ENCODE measurements around the gene NCLN. TPM values are rescaled to one million over a fixed set of nuclear protein-coding genes. Genes with fewer than 3 reads are reported as not detected.
A peak's percentile ranks its signal among the peaks of the same experiment; 100 is the strongest.
"Not testable (repeated sequence)": the region's sequence is repeated elsewhere in the genome, so short reads cannot be mapped to it uniquely, and the experiment has no call there.

Gene NCLN
- total RNA-seq, 1 experiment from 2014 or later: 39.8 TPM

DNA sequence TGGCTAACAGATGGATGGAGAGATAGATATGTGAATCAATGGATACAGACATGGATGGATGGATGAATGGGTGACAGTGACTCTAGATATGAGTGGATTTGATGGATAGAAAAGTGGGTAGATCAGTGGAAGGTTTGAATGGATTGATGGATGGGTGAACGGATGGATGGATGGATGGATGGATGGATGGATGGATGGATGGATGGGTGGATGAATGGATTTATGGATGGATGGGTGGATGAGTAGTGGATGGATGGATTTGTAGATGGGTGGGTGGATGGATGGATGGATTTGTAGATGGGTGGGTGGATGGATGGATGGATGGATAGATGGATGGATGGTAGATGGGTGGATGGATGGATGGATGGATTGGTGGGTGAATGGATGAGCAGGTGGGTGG lies 45.6 kb downstream of the NCLN start:
- DNase-seq: no peak
- Histone ChIP-seq H3K4me3 (no peak overlapping the region), H3K36me3 (no peaks in the 10 kb centered on the region), H3K27ac (no peak overlapping the region), H3K27me3 (peaks cover 19% of the 10 kb centered on the region), H3K9me3 (replicated peaks) (no peaks in the 10 kb centered on the region), H3K4me1 (no peaks in the 10 kb centered on the region)

- DNase-seq: no peak
- Histone ChIP-seq H3K4me3 (no peak overlapping the region), H3K36me3 (no peaks in the 10 kb centered on the region), H3K4me1 (no peaks in the 10 kb centered on the region), H3K9me3 (replicated peaks) (no peaks in the 10 kb centered on the region), H3K27me3 (peaks cover 5% of the 10 kb centered on the region; the same call in 1 of the 2 replicates), H3K27ac (no peak overlapping the region)
Observed at GRCh38 chr19:3233116-3233515, 47.4 kb downstream of the NCLN start.

DNA sequence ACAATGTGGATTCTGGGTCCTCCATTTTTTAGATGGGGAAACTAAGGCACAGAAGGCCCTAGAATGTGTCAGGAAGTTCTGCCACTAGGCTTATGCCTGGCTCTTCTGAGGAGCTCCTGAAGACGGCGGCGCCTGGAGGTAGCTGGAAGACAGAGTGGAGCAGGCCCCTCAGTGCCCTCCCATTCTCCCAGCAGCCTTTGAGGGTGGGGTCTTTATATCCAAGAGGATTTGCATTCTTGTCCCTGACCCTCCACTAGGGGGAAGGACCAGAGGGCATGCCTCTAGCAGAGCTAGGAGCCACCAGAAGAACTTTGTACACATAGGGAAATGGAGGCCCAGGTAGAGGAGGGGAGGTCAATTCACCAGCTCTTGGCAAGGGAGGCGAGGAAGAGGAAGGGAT lies 48.1 kb downstream of the NCLN start:
- Histone ChIP-seq H3K4me3 (no peak overlapping the region), H3K27me3 (peaks cover 3% of the 10 kb centered on the region; the same call in 1 of the 2 replicates), H3K4me1 (no peaks in the 10 kb centered on the region), H3K36me3 (no peaks in the 10 kb centered on the region), H3K9me3 (replicated peaks) (no peaks in the 10 kb centered on the region), H3K27ac (no peak overlapping the region)
- DNase-seq: no peak

GRCh38 chr19:3234800-3235199 lies 49.1 kb downstream of the NCLN start:
- no peaks in the 10 kb centered on the region for H3K27me3 ChIP-seq
- H3K27ac ChIP-seq: no peak overlapping the region
- no peaks in the 10 kb centered on the region for H3K4me1 ChIP-seq
- no peaks in the 10 kb centered on the region for H3K36me3 ChIP-seq
- peak in 1 of 2 experiments; percentile 27 for DNase-seq
- H3K4me3 ChIP-seq: no peak overlapping the region
- H3K9me3 ChIP-seq (replicated peaks): no peaks in the 10 kb centered on the region

DNA sequence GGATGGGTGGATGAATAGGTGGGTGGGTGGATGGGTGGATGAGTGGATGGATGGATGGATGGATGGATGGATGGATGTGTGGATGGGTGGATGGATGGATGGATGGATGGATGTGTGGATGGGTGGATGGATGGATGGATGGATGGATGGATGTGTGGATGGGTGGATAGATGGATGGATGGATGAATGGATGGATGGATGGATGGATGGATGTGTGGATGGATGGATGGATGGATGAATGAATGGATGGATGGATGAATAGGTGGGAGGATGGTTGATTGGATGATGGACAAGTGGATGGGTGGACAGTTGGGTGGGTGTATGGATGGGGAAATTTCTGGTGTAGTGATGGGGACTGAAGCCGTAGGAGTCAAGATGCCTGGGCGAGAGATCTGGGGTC lies 49.9 kb downstream of the NCLN start:
- DNase-seq; H3K4me3 ChIP-seq; H3K4me1 ChIP-seq; H3K27me3 ChIP-seq; H3K9me3 ChIP-seq (replicated peaks); H3K27ac ChIP-seq; H3K36me3 ChIP-seq: not testable (repeated sequence)

GRCh38 chr19:3236272-3236671 lies 50.5 kb downstream of the NCLN start:
- Histone ChIP-seq H3K27me3 (no peaks in the 10 kb centered on the region), H3K9me3 (replicated peaks) (no peaks in the 10 kb centered on the region), H3K27ac (no peak overlapping the region), H3K4me3 (no peak overlapping the region), H3K36me3 (no peaks in the 10 kb centered on the region), H3K4me1 (no peaks in the 10 kb centered on the region)
- DNase-seq: no peak

GRCh38 chr19:3238066-3238561 lies 52.4 kb downstream of the NCLN start:
- Histone ChIP-seq H3K27me3 (no peaks in the 10 kb centered on the region), H3K4me3 (no peak overlapping the region), H3K9me3 (replicated peaks) (no peaks in the 10 kb centered on the region), H3K27ac (no peak overlapping the region), H3K4me1 (no peaks in the 10 kb centered on the region), H3K36me3 (no peaks in the 10 kb centered on the region)
- no peak for DNase-seq

- H3K9me3 ChIP-seq (replicated peaks): no peaks in the 10 kb centered on the region
- no peak overlapping the region for H3K27ac ChIP-seq
- no peaks in the 10 kb centered on the region for H3K4me1 ChIP-seq
- no peaks in the 10 kb centered on the region for H3K27me3 ChIP-seq
- DNase-seq: no peak
- no peaks in the 10 kb centered on the region; the same call in 1 of the 2 replicates for H3K36me3 ChIP-seq
- H3K4me3 ChIP-seq: no peak overlapping the region
Observed at GRCh38 chr19:3239367-3239766, 53.6 kb downstream of the NCLN start.

DNA sequence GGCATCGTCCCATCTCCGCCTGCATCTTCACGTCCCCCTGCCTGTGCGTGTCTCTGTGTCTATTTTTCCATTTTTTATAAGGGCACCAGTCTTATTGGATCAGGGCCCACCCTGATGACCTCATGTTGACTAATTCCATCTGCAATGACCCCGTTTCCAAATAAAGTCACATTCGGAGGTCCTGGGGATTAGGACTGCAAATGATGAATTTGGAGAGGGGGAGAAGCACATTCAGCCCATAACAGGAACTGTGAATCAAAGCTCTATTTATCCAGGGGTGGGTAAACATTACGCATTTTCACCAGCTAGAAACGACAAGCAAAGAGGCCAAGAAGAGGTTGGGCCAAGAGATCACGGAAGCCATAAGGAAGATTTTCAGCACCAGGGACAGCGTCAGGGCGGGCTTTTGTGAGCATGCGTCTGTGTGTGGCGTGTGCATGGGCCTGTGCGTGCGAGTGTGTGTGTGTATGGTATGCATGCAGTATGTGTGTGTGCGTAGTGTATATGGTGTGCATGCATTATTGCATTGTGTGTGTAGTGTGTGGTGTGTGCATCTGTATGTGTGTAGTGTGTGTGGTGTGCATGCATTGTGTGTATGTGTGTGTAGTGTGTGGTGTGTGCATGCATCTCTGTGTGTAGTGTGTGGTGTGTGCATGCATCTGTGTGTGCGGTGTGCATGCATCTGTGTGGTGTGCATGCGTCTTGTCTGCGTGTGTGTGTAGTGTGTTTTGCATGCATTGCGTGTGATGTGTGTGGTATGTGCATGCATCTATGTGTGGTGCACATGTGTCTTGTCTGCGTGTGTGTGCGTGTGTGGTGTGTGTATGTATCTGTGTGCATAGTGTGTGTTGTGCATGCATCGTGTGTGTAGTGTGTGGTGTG lies 58.3 kb downstream of the NCLN start:
- H3K27me3 ChIP-seq: no peaks in the 10 kb centered on the region
- no peaks in the 10 kb centered on the region; the same call in 1 of the 2 replicates for H3K36me3 ChIP-seq
- no peaks in the 10 kb centered on the region for H3K4me1 ChIP-seq
- peak; percentile 61 to 79 for DNase-seq
- H3K9me3 ChIP-seq (replicated peaks): no peaks in the 10 kb centered on the region
- no peak overlapping the region for H3K27ac ChIP-seq
- no peak overlapping the region for H3K4me3 ChIP-seq

- no peaks in the 10 kb centered on the region for H3K4me1 ChIP-seq
Observed at GRCh38 chr19:3245050-3245449, 59.3 kb downstream of the NCLN start.

DNA sequence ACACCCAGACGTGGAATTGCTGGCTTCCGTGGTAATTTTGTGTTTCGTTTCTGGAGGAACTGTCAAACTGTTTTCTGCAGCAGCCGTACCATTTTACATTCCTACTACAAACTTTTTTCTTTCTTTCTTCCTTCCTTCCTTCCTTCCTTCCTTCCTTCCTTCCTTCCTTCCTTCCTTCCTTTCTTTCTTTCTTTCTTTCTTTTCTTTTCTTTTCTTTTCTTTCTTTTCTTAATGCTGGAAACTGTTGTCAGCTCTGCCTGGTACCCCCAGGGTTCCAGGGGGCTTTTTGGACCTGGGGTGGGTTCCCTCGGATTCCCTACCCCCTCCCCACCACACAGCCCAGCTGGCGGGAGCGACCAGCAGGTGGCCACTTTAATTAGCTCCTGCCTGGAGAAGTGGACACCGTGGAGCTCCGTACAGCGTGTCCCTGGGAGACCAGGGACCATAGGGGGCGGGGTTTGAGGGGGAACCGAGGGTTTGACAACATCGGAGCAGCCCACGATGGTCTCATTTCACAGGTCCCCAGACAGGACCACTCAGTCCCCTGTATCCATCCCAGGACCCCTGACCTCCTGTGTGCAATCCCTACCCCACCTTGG lies 63.1 kb downstream of the NCLN start:
- no peaks in the 10 kb centered on the region for H3K9me3 ChIP-seq (replicated peaks)
- no peaks in the 10 kb centered on the region for H3K4me1 ChIP-seq
- no peak overlapping the region for H3K27ac ChIP-seq
- H3K27me3 ChIP-seq: no peaks in the 10 kb centered on the region
- DNase-seq: no peak
- no peaks in the 10 kb centered on the region; the same call in 1 of the 2 replicates for H3K36me3 ChIP-seq
- H3K4me3 ChIP-seq: no peak overlapping the region

More at GRCh38 chr19:3245050-3245449, 59.3 kb downstream of the NCLN start:
- Histone ChIP-seq H3K9me3 (replicated peaks) (no peaks in the 10 kb centered on the region), H3K4me3 (no peak overlapping the region), H3K27me3 (no peaks in the 10 kb centered on the region), H3K27ac (no peak overlapping the region), H3K36me3 (no peaks in the 10 kb centered on the region; the same call in 1 of the 2 replicates)
- DNase-seq: no peak

- no peaks in the 10 kb centered on the region for H3K4me1 ChIP-seq
- H3K4me3 ChIP-seq: no peak overlapping the region
- no peaks in the 10 kb centered on the region for H3K36me3 ChIP-seq
- H3K27me3 ChIP-seq: no peaks in the 10 kb centered on the region
- H3K9me3 ChIP-seq (replicated peaks): no peaks in the 10 kb centered on the region
- DNase-seq: peak; percentile 53
- H3K27ac ChIP-seq: no peak overlapping the region
Observed at GRCh38 chr19:3249408-3249807, 63.7 kb downstream of the NCLN start.

- H3K36me3 ChIP-seq: no peaks in the 10 kb centered on the region
- H3K9me3 ChIP-seq (replicated peaks): no peaks in the 10 kb centered on the region
- H3K27me3 ChIP-seq: no peaks in the 10 kb centered on the region
- no peak overlapping the region for H3K27ac ChIP-seq
- peak in 1 of 2 experiments; percentile 22 for DNase-seq
- H3K4me3 ChIP-seq: no peak overlapping the region
- no peaks in the 10 kb centered on the region for H3K4me1 ChIP-seq
Observed at GRCh38 chr19:3250675-3251074, 64.9 kb downstream of the NCLN start.

GRCh38 chr19:3251229-3251628 lies 65.5 kb downstream of the NCLN start:
- no peak for DNase-seq
- Histone ChIP-seq H3K4me3 (no peak overlapping the region), H3K36me3 (no peaks in the 10 kb centered on the region), H3K9me3 (replicated peaks) (no peaks in the 10 kb centered on the region), H3K27ac (no peak overlapping the region), H3K4me1 (no peaks in the 10 kb centered on the region), H3K27me3 (no peaks in the 10 kb centered on the region)

- Histone ChIP-seq H3K9me3 (replicated peaks) (no peaks in the 10 kb centered on the region), H3K27ac (no peak overlapping the region), H3K36me3 (no peaks in the 10 kb centered on the region), H3K4me1 (no peaks in the 10 kb centered on the region), H3K27me3 (no peaks in the 10 kb centered on the region), H3K4me3 (no peak overlapping the region)
- no peak for DNase-seq
Observed at GRCh38 chr19:3252650-3253049, 66.9 kb downstream of the NCLN start.

Data from SJCRH30 (cell line).